ENCODE measurements around the gene FBXL17.
"Not testable (repeated sequence)": the region's sequence is repeated elsewhere in the genome, so short reads cannot be mapped to it uniquely, and the experiment has no call there.

Gene FBXL17

DNA sequence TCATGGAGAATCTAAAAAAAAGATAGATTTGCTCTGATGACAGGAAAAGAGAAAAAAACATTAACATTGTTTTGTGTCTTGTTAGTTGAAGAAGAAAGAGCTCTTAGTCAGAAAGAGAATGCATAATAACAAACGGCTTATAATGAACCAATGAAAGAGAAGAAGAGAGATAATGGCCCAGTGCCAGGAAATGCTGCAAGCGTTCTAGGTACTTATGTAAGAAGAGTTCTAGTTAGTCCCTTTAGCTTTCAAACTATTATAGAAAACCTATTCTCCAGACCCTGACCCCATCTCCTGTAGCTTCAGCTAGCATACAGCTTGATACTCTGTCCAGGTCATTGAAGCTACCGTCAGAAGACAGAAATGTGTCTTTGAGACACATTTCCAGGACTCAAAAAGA, 70.2 kb downstream of the FBXL17 start:
- DNase-seq (ENCODE audit: low read depth in 2 of 2) = no peak

DNA sequence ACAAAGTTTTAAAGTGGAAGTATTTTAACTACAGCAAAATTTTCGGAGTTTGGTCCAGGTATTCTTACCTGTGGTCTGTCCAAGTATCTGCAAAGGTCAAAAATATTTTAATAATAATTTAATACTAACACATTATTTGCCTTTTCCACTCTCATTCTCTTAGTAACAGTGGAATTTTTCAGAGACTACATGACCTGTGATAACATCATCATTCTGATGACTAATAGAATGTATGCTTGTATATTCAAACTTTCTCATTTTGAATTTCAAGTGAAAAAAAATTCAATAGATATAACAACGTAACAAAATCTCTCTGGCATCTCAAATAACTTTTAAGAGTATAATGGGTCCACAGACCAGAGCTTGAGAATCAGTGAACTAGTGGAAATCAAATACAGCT, 78.3 kb downstream of the FBXL17 start:
- no peak for DNase-seq (ENCODE audit: low read depth in 2 of 2)

DNA sequence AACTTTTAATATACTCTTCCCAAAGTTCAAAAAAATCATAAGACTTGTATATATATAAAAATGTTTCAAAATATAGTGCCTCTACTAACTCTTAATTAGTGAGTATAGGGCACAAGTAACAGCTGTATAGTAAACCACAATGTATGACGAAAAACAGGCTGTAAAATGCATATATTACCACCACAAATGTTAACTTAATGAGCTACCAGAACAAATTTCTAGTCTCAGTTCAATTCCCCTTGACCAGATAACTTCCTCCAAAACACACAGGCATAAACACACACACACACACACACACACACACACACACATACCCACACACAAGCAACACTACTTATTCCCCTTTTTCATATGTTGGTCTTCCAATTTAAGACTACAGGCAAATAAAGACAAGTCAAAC, 78.8 kb downstream of the FBXL17 start:
- no peak for DNase-seq (ENCODE audit: low read depth in 2 of 2)

DNA sequence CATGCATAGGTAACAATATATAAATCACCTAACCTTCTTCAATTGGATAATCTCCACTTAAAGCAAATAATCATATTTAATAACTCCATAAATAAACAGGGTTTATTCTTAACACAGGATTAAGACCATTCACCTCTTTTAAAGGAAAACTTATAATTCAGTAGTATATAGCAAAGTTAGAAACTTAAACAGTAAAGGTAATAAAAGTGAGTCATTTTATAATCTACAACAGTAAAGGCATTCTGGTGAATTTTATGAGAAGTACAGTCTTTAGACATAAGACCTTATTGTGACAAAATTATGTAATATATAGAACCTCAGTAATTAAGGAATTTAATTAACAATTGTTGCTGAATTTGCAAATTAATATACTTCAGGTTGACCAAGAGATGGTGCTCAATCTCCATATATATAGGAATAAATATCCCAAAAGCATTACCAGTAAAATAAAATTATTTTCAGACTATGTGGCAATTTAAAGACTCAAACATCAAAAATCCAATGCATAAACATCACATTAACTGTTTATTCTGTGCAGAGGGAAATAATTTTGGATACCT, 84.8 kb downstream of the FBXL17 start:
- no peak for DNase-seq (ENCODE audit: low read depth in 2 of 2)

DNA sequence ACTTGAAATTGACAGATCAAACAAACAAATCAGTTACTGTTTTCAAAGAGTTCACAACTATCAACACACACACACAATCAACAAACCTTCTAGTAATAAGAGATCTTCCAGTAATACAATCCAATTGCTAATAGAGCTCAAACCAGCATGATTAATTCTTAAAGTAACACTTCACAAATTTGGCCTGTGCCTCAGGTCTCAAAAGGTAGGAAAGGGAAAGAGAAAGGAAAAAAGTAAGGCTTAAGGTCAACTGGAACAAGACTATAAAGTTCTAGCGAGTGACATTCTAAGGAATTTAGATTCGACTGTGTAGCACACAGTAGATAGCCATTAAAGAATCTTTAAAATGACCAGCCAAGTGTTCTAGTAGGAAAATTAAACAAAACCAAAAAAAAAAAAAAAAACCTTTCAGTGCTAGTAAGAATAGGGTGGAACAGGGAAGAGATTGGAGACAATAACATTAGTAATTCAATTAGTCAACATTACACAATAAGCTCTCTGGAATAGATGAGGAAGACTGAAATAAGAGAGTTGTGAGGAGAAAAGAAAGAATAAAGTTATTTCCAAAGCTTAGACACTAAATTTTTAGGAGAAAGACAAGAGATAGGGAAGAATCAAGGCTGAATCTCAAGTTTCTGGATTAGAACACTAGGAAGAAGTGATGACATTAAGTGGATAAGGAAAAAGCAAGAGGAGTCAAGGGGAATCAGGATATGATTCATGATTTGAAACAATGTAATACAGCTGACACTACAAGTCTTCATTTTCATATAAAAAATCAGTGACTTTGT, 86.1 kb downstream of the FBXL17 start:
- no peak for DNase-seq (ENCODE audit: low read depth in 2 of 2)

DNA sequence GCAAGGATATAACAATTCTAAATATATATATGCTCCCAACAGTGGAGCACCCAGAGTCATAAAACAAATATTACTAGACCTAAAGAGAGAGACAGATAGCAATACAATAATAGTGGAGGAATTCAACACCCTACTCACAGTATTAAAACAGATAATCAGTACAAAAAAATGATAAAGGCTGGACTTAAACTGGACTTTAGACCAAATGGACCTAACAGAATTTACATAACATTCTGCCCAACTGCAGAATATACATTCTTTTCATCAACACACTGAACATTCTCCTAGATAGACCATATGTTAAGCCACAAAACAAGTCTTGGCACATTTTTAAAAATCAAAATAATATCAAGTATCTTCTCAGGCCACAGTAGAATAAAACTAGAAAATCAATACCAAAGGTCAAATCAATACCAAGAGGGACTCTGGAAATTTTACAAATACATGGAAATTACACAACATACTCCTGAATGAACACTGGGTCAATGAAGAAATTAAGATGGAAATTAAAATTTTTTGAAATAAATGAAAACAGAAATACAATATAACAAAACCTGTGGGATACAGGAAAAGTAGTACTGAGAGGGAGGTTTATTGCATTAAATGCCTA, 100.8 kb downstream of the FBXL17 start:
- DNase-seq (ENCODE audit: low read depth in 2 of 2) = no peak

DNA sequence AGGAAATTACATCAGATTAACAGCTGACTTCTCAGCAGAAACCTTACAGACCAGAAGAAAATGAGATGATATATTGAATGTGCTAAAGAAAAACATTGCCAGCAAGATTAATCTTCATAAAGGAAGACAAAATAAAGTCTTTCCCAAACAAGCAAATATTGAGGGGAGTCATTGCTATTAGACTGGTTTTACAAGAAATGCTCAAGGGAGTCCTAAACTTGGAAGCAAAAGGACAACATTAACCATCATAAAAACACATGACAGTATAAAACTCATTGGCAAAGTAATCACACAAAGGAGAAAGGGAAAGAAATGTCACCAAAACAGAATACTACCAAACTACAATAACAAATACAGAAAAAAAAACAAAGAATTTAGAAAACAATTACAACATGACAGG, 101.7 kb downstream of the FBXL17 start:
- no peak for DNase-seq (ENCODE audit: low read depth in 2 of 2)

DNA sequence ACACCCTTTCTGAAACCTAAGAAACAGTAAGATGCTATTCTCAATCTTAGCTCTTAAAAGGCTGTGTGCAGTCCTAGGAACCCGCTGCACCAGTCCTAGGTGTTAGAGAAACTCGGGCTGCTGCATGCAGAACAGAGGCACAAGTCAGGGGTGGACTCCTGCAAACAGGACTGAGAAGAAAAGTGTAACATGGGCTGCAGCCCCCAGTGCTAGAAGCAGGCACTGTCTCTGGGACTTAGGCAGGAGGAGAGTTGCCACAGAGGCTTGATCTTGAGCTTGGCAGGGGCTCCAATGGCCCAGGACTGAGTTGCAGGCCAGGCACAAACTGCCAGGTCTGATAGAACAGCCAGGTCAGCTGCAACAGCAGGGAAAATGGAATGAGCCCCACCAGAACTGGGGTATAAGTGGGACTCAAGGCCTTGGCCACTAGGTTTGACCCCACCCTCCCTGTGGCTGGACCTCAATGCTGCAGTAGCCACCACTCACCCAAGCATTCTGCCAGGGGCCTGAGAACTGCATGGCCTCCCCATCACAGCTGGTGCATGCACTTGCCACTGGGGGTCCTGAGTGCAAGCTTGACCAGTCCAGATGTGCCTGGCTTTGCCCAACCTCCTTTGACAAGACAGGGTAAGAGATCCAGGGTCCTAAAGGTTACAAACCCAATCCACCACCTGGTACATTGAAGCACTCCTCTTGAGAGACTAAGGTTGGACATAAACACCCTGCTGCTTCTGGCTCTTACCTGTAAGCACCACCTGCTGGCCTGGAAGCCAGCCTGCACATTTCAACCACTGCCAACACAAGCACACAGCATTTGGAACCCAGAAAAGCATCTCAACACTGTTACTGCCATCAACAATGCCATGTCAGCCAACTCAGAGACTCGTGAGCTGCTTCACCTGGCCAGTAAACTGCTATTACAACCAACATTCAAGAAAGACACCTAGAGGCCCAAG, 103.3 kb downstream of the FBXL17 start:
- DNase-seq (ENCODE audit: low read depth in 2 of 2) = no peak

DNA sequence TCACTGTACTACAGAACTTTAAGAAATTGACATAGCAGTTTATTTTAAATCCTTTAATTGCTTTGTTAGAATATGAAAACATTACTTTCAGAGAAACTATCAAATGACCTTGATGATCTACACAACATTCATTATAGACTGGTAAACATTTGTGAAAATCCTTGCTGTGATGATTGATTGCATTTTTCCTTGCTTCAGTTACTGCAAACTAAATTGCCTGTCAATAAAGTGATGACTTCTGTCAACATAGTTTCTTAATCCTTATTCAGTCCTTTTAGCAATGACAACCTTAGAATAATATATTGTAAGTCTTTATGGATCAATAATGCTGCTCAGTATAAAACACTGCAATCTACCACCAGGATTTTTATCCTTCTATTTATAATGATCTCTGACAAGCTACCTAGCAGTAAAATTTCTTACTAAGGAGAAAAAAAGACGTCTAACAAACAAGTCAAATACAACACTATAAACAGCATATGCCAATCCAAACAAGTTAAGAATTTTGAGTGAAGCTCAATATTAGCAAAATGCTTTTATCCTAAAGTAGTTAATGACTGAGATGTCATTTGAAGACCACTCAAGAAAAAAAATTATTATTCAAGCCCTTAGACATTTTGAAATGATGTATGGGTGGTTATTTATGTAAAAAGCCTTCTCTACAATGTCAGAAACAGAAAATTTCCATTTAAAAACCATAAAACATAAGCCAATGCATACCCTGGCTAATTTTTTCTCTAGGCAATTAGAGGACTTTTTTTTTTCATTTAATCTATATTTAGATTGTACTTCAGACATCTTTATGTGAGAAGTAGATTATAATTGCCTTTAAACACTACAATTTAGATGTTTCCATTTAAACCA, 105.5 kb downstream of the FBXL17 start:
- no peak for DNase-seq (ENCODE audit: low read depth in 2 of 2)

DNA sequence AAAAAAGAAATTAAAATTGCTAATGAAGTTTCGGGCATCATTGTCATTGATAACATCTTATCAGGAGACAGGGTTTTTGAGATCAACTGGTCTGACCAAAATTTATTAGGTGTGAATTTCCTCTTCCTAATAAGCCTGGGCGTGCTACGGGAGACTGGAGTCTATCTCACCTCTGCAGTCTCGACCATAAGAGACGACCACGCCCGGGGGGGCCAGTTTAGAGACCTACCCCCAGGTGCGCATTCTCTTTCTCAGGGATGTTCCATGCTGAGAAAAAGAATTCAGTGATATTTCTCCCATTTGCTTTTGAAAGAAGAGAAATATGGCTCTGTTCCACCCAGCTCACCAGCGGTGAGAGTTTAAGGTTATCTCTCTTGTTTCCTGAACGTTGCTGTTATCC, 107.8 kb downstream of the FBXL17 start:
- not testable (repeated sequence) for DNase-seq (ENCODE audit: low read depth in 2 of 2)

DNA sequence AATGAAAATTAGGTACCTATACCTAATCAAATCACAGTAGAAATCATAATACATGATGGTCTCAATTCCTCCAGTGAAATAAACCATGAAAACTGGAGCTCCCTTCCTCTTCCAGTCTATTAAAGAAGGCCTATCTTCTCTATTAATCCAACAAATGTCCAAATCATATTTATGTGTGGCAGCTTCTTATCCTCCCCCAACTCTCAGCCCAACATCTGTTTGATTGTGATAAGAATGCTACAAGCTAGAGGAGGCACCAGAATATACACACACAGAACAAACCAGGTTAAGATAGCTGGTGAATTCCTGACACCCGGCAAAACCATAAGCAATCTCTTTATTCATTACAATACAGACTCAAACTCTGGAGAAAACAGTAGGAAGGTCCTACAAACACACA, 110.8 kb downstream of the FBXL17 start:
- no peak for DNase-seq (ENCODE audit: low read depth in 2 of 2)

DNA sequence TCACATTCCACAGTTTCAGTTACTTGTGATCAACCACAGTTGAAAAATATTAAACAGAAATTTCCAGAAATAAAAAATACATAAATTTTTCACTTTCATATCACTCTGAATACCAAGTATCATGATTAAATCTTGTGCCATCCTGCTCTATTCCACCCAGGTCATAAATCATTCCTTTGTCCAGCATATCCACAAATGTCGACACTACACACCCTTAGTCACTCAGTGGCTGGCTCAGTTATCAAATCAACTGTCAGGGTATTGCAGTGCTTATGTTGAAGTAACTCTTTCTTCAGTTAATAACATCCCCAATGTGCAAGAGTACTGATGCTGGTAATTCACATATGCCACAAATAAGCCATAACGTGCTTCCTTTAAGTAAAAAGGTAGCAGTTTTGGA, 115.7 kb downstream of the FBXL17 start:
- DNase-seq (ENCODE audit: low read depth in 2 of 2) = no peak

DNA sequence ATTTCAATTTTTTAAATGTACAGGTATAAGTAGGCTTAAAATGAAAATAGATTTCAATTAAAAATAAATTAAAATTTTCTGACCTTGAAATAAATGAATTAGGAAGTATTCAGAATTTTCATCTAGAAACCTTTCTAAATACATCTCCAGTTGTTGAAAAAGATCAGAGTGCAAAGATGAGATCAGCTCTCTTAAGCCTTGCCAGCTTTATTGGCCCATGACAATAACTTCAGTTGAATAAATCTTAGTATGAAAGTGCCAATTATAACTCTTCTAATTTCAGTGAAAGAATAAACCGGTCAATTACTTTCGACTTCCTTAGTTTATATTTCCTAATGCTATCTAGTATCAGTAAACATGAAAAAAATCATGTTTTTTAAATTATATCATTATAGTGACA, 117.4 kb downstream of the FBXL17 start:
- DNase-seq (ENCODE audit: low read depth in 2 of 2) = no peak

DNA sequence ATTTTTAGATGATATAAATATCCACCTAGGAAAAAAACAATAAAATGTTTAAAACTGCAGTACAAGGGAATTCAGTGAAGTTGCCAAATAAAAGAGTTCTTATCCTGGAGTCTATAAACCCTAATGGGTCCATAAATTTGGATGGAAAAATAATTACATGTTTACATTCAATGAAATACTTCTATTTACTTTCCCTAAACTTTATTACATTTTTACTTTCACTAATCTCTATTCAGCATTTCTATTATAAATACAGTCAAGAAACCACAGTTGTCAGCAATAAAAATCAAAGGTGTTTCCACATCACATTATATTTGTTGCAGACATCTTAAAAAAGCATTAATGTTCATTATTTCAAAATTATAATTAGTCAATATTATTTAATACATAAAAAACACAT, 118.6 kb downstream of the FBXL17 start:
- DNase-seq (ENCODE audit: low read depth in 2 of 2) = no peak

DNA sequence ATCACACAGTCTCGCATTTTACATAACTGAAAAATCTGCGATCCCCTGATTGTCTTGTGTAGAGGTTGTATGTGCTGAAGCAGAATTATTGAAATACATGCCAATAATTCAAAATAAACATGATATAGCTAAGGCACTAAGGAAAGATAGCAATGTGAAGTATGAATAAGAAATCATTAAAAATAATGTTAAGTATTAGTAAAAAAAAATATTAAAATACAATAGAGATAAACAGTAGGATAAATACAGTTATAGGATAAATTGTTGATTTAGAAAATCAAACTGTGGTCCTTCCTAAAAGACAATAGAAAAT, 121.1 kb downstream of the FBXL17 start:
- no peak for DNase-seq (ENCODE audit: low read depth in 2 of 2)

DNA sequence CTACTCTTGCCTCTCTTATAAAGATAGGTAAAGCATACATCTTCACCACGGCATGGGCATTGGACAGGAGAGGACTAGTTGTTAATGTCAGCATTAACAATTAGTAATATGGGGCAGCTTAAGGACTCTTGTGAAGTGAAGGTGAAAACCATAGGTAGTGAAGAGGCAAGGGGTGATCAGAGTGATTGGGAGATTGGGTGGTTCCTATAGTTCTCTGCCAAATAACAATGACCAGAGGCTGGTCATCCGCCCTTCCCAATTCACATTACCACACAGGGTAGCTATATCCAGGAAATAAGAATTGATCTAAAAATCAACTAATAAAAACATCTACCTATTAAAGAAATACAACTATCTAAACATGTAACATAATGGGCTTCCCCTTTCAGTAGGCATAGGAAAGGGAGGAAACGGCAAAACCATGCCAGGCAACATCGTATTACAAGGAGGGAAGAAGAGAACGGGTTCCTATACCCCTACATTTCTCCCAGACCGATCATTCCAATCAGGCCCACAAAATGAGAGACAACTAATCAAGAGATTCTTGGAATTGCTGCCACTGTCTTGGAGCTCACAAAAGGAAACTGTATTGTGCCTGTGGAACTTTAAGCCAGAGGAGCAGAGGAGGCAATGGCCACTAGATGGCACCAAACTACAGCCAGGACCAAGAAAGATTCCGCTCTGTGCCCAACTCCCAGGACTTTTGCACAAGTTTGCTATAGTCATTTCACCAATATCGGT, 121.6 kb downstream of the FBXL17 start:
- DNase-seq (ENCODE audit: low read depth in 2 of 2) = peak; percentile 15 to 28

DNA sequence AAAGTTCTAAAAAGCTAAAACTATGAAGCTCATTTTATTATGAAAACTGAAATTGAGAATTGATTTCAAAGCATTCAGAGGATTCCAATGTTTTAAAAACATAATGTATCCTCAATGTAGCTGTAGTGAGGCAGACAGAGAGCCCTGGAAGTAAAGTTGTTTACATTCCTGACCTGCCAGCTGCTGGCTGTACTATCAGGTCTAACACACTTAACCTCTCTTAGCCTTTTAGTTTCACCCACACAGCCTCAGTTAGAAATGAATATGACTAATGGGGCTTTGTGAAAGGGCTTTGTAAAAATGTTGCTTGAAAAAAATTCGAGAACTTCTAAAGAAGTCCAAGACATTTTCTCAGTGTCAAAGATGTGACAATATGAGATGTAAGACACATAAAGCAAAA, 122.6 kb downstream of the FBXL17 start:
- no peak for DNase-seq (ENCODE audit: low read depth in 2 of 2)

DNA sequence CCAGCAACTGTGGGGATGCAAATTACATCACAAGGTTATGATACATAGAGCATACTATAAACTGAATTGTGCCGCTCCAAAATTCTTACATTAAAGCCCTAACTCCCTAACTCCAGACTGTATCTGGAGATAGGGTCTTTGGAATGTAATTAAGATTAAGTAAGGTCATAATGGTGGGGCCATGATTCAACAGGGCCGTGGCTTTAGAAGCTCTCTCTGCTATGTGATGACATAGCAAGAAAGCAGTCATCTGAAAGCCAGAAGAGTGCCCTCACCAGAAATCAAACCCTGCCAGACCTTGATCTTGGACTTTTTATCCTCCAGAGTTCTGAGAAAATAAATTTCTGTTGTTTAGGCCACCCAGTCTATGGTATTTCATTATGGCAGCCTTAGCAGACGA, 123.9 kb downstream of the FBXL17 start:
- no peak for DNase-seq (ENCODE audit: low read depth in 2 of 2)

DNA sequence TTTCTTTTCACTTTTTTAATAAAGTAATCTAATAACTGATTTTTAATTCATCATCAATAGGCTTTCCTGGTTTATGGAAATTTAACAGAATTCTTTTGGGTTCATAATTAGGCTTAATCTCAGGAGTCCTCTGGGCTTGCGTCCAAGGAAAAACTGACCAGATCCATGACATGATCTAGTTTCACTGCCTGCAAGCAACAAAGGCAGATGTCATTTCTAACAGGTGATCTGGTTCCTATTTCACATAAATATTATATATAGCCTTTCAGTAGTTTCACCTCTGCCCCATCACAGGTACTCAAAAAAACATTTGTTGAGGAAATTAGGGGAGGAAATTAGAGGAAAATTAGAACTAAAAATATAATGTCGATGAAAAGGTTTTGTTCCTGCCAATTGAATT, 126.4 kb downstream of the FBXL17 start:
- no peak for DNase-seq (ENCODE audit: low read depth in 2 of 2)

DNA sequence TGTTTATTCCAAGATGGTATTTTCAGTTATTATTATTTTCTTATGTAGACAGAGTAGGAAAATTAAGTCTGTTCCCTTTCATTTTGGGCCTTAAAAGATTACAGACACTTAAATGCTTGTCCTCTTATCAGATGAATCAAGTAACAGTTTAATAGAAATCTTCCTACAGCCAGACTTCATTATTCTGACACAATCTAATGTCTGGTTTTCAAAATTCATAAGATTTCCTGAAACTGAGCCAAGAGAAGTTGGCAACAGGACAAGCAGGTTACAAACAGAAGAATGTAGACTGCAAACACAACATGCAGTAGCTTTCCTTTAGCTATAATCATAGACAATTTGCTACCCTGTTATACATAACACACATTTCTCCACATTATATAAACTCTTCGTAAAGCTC, 130.5 kb downstream of the FBXL17 start:
- no peak for DNase-seq (ENCODE audit: low read depth in 2 of 2)
